Mesendoderm (in vitro differentiated cells): ENCODE data around the gene TNS3.

Experiments
- DNase-seq: peaks from one replicate; pipeline ENCODE4 v3.0.0; 2013
- H2AK5ac ChIP-seq: 2 replicates; pipeline ENCODE4 v1.6.1; 2013; ENCODE audit warnings: low read length, inconsistent platforms
- H2BK120ac ChIP-seq: 2 replicates; pipeline ENCODE4 v1.6.1; 2013; ENCODE audit warnings: low read depth, mild to moderate bottlenecking, low read length, moderate library complexity, mixed read lengths
- H2BK15ac ChIP-seq: replicated peaks from 2 replicates; pipeline ENCODE4 v1.6.1; 2013; ENCODE audit warnings: low read depth, mild to moderate bottlenecking, moderate library complexity
- H2BK5ac ChIP-seq: 2 replicates; pipeline ENCODE4 v1.6.1; 2013; ENCODE audit warnings: low read length, inconsistent platforms
- H3K18ac ChIP-seq: 2 replicates; pipeline ENCODE4 v1.6.1; 2013; ENCODE audit warnings: mild to moderate bottlenecking, low read length, mixed read lengths
- H3K23ac ChIP-seq: one replicate; pipeline ENCODE4 v1.6.1; 2013; ENCODE audit warnings: low read length
- H3K27ac ChIP-seq: 2 replicates; pipeline ENCODE4 v1.5.1; 2013; ENCODE audit warnings: low read depth, mild to moderate bottlenecking, inconsistent platforms, low read length, moderate library complexity
- H3K27me3 ChIP-seq: 2 replicates; pipeline ENCODE4 v1.6.1; 2013; ENCODE audit warnings: low read length, control low read depth, mild to moderate bottlenecking, inconsistent platforms; ENCODE audit not compliant: insufficient read depth, poor library complexity
- H3K36me3 ChIP-seq: 2 replicates; pipeline ENCODE4 v1.6.1; 2013; ENCODE audit warnings: low read length, inconsistent platforms; ENCODE audit not compliant: control insufficient read depth, insufficient read depth
- H3K4ac ChIP-seq: one replicate; pipeline ENCODE4 v1.6.1; 2013; ENCODE audit warnings: low read depth, mild to moderate bottlenecking, low read length, moderate library complexity
- H3K4me1 ChIP-seq: 2 replicates; pipeline ENCODE4 v1.6.1; 2013; ENCODE audit warnings: low read depth, low read length, inconsistent platforms; ENCODE audit not compliant: control insufficient read depth
- H3K4me2 ChIP-seq: 2 replicates; pipeline ENCODE4 v1.6.1; 2013; ENCODE audit warnings: low read length
- H3K4me3 ChIP-seq: 2 replicates; pipeline ENCODE4 v1.5.1; 2013; ENCODE audit warnings: mild to moderate bottlenecking, low read length
- H3K56ac ChIP-seq: one replicate; pipeline ENCODE4 v1.6.1; 2013; ENCODE audit warnings: low read length
- H3K79me1 ChIP-seq: 2 replicates; pipeline ENCODE4 v1.6.1; 2013; ENCODE audit warnings: low read length, inconsistent platforms
- H3K79me2 ChIP-seq: 2 replicates; pipeline ENCODE4 v1.6.1; 2013; ENCODE audit warnings: mild to moderate bottlenecking, low read length; ENCODE audit not compliant: control insufficient read depth, insufficient read depth
- H3K9ac ChIP-seq: 2 replicates; pipeline ENCODE4 v1.6.1; 2013; ENCODE audit warnings: low read length, inconsistent platforms
- H4K5ac ChIP-seq: one replicate; pipeline ENCODE4 v1.6.1; 2013; ENCODE audit warnings: low read length
- H4K8ac ChIP-seq: one replicate; pipeline ENCODE4 v1.6.1; 2013; ENCODE audit warnings: low read depth, mild to moderate bottlenecking, control low read depth, low read length, moderate library complexity
- WGBS: extraction: QIAGEN DNeasy Blood & Tissue Kit; methylation state at CpG from one replicate; pipeline ENCODE4 v1.1.7; 2013; ENCODE audit warnings: low lambda C conversion rate, missing lambda C conversion rate; ENCODE audit not compliant: insufficient coverage; ENCODE audit errors: extremely low coverage; 5-methylcytosine and 5-hydroxymethylcytosine counted together

Gene TNS3

GRCh38 chr7:47490501-47491265, 91.2 kb downstream of the TNS3 start:
- Histone ChIP-seq H4K5ac (no peak overlapping the region), H3K27me3 (no peaks in the 10 kb centered on the region), H2BK15ac (no peak overlapping the region), H2AK5ac (no peak overlapping the region), H3K79me2 (no peaks in the 10 kb centered on the region), H3K4me3 (no peak overlapping the region), H4K8ac (no peak overlapping the region), H3K56ac (no peak overlapping the region), H3K23ac (no peak overlapping the region), H3K4me1 (peaks cover 11% of the 10 kb centered on the region), H3K18ac (no peak overlapping the region), H3K79me1 (no peaks in the 10 kb centered on the region), H2BK5ac (no peak overlapping the region), H3K27ac (no peak overlapping the region), H2BK120ac (no peak overlapping the region), H3K4ac (no peak overlapping the region), H3K36me3 (no peaks in the 10 kb centered on the region), H3K4me2 (no peak overlapping the region), H3K9ac (no peak overlapping the region)
- DNase-seq = no peak
- no CpG with 5 or more reads among the region's 24 CpGs for WGBS

- DNase-seq = no peak
- Histone ChIP-seq H2BK5ac (no peak overlapping the region), H3K4me3 (no peak overlapping the region), H3K9ac (no peak overlapping the region), H3K36me3 (no peaks in the 10 kb centered on the region), H2BK120ac (no peak overlapping the region), H3K56ac (peak overlapping the region; percentile 15), H3K79me2 (no peaks in the 10 kb centered on the region), H3K18ac (no peak overlapping the region), H3K4ac (no peak overlapping the region), H2AK5ac (peak overlapping the region; percentile 69), H3K4me1 (peaks cover 10% of the 10 kb centered on the region), H3K79me1 (no peaks in the 10 kb centered on the region), H2BK15ac (no peak overlapping the region), H3K23ac (peak overlapping the region; percentile 45), H4K8ac (no peak overlapping the region), H3K4me2 (no peak overlapping the region), H4K5ac (no peak overlapping the region), H3K27me3 (no peaks in the 10 kb centered on the region), H3K27ac (peak overlapping the region; percentile 46)
- no CpG with 5 or more reads among the region's 7 CpGs for WGBS
These were observed 92.3 kb downstream of the TNS3 start for GRCh38 chr7:47489624-47490023.

GRCh38 chr7:47488969-47489342, 93.0 kb downstream of the TNS3 start:
- H3K4me3 ChIP-seq = no peak overlapping the region

GRCh38 chr7:47488201-47488968, 93.5 kb downstream of the TNS3 start:
- H3K9ac ChIP-seq = no peak overlapping the region
- H3K18ac ChIP-seq = peak overlapping the region; percentile 65
- peak overlapping the region; percentile 55 for H2BK120ac ChIP-seq
- no peak overlapping the region for H4K8ac ChIP-seq
- H2AK5ac ChIP-seq = peak overlapping the region; percentile 27
- H3K27ac ChIP-seq = peak overlapping the region; percentile 42
- peak overlapping the region; percentile 35 for H3K23ac ChIP-seq
- H3K56ac ChIP-seq = peak overlapping the region; percentile 50
- H3K36me3 ChIP-seq = no peaks in the 10 kb centered on the region
- no peaks in the 10 kb centered on the region for H3K79me1 ChIP-seq
- no peak overlapping the region for H2BK15ac ChIP-seq
- H3K4me2 ChIP-seq = no peak overlapping the region
- no peak overlapping the region for H4K5ac ChIP-seq
- peak overlapping the region; percentile 31 for H2BK5ac ChIP-seq
- no peak overlapping the region for H3K4me3 ChIP-seq
- no peak for DNase-seq
- no peaks in the 10 kb centered on the region for H3K79me2 ChIP-seq
- no CpG with 5 or more reads among the region's 12 CpGs for whole genome bisulfite sequencing
- H3K4ac ChIP-seq = no peak overlapping the region
- H3K4me1 ChIP-seq = peaks cover 10% of the 10 kb centered on the region
- H3K27me3 ChIP-seq = no peaks in the 10 kb centered on the region

More at GRCh38 chr7:47488969-47489342, 93.0 kb downstream of the TNS3 start:
- Histone ChIP-seq H3K4ac (no peak overlapping the region), H3K18ac (no peak overlapping the region), H2BK5ac (no peak overlapping the region), H3K56ac (peak overlapping the region; percentile 50), H3K27ac (peak overlapping the region; percentile 46), H2BK15ac (no peak overlapping the region), H3K36me3 (no peaks in the 10 kb centered on the region), H2AK5ac (no peak overlapping the region), H3K27me3 (no peaks in the 10 kb centered on the region), H3K79me2 (no peaks in the 10 kb centered on the region), H2BK120ac (no peak overlapping the region), H3K9ac (no peak overlapping the region), H4K8ac (no peak overlapping the region), H3K79me1 (no peaks in the 10 kb centered on the region), H3K4me1 (peaks cover 10% of the 10 kb centered on the region), H3K23ac (no peak overlapping the region), H4K5ac (no peak overlapping the region), H3K4me2 (no peak overlapping the region)
- peak; percentile 90 for DNase-seq
- whole genome bisulfite sequencing = no CpG with 5 or more reads among the region's 8 CpGs

GRCh38 chr7:47485640-47486435, 96.1 kb downstream of the TNS3 start:
- no peak overlapping the region for H3K4ac ChIP-seq
- WGBS = 100% methylated on average over 1 of the region's 9 CpGs
- no peaks in the 10 kb centered on the region for H3K79me1 ChIP-seq
- no peak overlapping the region for H3K4me3 ChIP-seq
- H3K79me2 ChIP-seq = no peaks in the 10 kb centered on the region
- H3K56ac ChIP-seq = no peak overlapping the region
- no peak overlapping the region for H3K23ac ChIP-seq
- H3K4me2 ChIP-seq = no peak overlapping the region
- no peak overlapping the region for H2AK5ac ChIP-seq
- no peaks in the 10 kb centered on the region for H3K36me3 ChIP-seq
- no peak overlapping the region for H3K9ac ChIP-seq
- H2BK120ac ChIP-seq = no peak overlapping the region
- no peak overlapping the region for H4K5ac ChIP-seq
- H3K27ac ChIP-seq = no peak overlapping the region
- H3K4me1 ChIP-seq = peaks cover 13% of the 10 kb centered on the region
- H2BK5ac ChIP-seq = no peak overlapping the region
- DNase-seq = no peak
- no peak overlapping the region for H2BK15ac ChIP-seq
- no peaks in the 10 kb centered on the region for H3K27me3 ChIP-seq
- H4K8ac ChIP-seq = no peak overlapping the region
- no peak overlapping the region for H3K18ac ChIP-seq
